GM12878 (cell line): ENCODE results near the gene PKD1L1.
"Not testable (repeated sequence)": the region's sequence is repeated elsewhere in the genome, so short reads cannot be mapped to it uniquely, and the experiment has no call there.

Experiments
- ESRRA ChIP-seq: IDR thresholded peaks from 2 replicates; pipeline ENCODE4 v1.6.1; 2012; ENCODE audit warnings: mild to moderate bottlenecking, low read length, improper control_type of control experiment
- MXI1 ChIP-seq: fragments of 150-350 bp; IDR thresholded peaks from 2 replicates; pipeline ENCODE4 v1.6.1; 2011; ENCODE audit warnings: low read depth, mild to moderate bottlenecking, inconsistent platforms, low read length, improper control_type of control experiment
- POLR2A ChIP-seq: IDR thresholded peaks from 2 replicates; pipeline ENCODE4 v1.6.1; 2011; ENCODE audit warnings: low read depth, mild to moderate bottlenecking, low read length
- POLR2AphosphoS5 ChIP-seq: IDR thresholded peaks from 2 replicates; pipeline ENCODE4 v1.6.1; 2011; ENCODE audit warnings: mild to moderate bottlenecking, low read length, inconsistent platforms
- RAD51 ChIP-seq: fragments of 450-650 bp; IDR thresholded peaks from 2 replicates; pipeline ENCODE4 v1.6.1; 2016; ENCODE audit warnings: moderate library complexity, mild to moderate bottlenecking, inconsistent platforms
- SRF ChIP-seq, 2 experiments: IDR thresholded peaks; 2 replicates each; pipeline ENCODE4 v1.6.1; 2011; ENCODE audit warnings: low read depth in 2 of 2, low read length in 2 of 2, mild to moderate bottlenecking in 1 of 2, moderate library complexity in 1 of 2
- STAT1 ChIP-seq: fragments of 450-650 bp; conservative IDR thresholded peaks from 2 replicates; pipeline ENCODE4 v1.6.1; 2014; ENCODE audit warnings: antibody characterized with exemption, mild to moderate bottlenecking
- TARDBP ChIP-seq: IDR thresholded peaks from 2 replicates; pipeline ENCODE4 v1.6.1; 2016; ENCODE audit warnings: borderline replicate concordance
- ZNF217 ChIP-seq: fragments of 450-650 bp; IDR thresholded peaks from 2 replicates; pipeline ENCODE4 v1.6.1; 2017; ENCODE audit warnings: antibody characterized with exemption, mild to moderate bottlenecking
- TF ChIP-seq, protein P1 (sequence below), 3 experiments: IDR thresholded peaks in 2 of 3; conservative IDR thresholded peaks in 1 of 3; 2 replicates each; pipeline ENCODE4 v1.5.1; 2011; ENCODE audit warnings: low read depth in 3 of 3, low read length in 3 of 3, mild to moderate bottlenecking in 3 of 3, control low read depth in 2 of 3, moderate library complexity in 2 of 3, inconsistent platforms in 1 of 3, mixed read lengths in 1 of 3; ENCODE audit not compliant: control insufficient read depth in 2 of 3, insufficient read depth in 1 of 3; ENCODE audit errors: extremely low read depth in 1 of 3

DNA sequence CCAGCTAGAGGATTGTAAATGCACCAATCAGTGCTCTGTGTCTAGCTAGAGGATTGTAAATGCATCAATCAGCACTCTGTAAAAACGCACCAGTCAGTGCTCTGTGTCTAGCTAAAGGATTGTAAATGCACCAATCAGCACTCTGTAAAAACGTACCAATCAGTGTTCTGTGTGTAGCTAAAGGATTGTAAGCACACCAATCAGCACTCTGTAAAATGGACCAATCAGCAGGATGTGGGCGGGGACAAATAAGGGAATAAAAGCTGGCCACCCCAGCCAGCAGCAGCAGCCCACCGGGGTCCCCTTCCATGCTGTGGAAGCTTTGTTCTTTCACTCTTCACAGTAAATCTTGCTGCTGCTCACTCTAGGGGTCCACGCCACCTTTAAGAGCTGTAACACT is 196.5 kb downstream of the PKD1L1 start:
- not testable (repeated sequence) for TF ChIP-seq POLR2AphosphoS5; POLR2A; ESRRA; TARDBP; ZNF217; RAD51; STAT1; SRF (IDR thresholded peaks at IDR 0.05; ENCODE audit: low read depth in 2 of 2, low read length in 2 of 2); MXI1
- TF ChIP-seq, protein P1, sequence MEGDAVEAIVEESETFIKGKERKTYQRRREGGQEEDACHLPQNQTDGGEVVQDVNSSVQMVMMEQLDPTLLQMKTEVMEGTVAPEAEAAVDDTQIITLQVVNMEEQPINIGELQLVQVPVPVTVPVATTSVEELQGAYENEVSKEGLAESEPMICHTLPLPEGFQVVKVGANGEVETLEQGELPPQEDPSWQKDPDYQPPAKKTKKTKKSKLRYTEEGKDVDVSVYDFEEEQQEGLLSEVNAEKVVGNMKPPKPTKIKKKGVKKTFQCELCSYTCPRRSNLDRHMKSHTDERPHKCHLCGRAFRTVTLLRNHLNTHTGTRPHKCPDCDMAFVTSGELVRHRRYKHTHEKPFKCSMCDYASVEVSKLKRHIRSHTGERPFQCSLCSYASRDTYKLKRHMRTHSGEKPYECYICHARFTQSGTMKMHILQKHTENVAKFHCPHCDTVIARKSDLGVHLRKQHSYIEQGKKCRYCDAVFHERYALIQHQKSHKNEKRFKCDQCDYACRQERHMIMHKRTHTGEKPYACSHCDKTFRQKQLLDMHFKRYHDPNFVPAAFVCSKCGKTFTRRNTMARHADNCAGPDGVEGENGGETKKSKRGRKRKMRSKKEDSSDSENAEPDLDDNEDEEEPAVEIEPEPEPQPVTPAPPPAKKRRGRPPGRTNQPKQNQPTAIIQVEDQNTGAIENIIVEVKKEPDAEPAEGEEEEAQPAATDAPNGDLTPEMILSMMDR (IDR thresholded peaks at IDR 0.05 in 2 of 3, conservative IDR thresholded peaks at IDR 0.05 in 1 of 3; ENCODE audit: control insufficient read depth in 2 of 3, extremely low read depth in 1 of 3, insufficient read depth in 1 of 3, low read depth in 3 of 3, low read length in 3 of 3), result not testable (repeated sequence)
